Upper lobe of left lung (tissue), 4 donors: ENCODE data around the gene ZC3H4.

Experiments used
- EP300 ChIP-seq, 4 donors: sonication (generic); formaldehyde crosslinking; IDR thresholded peaks; one replicate each; pipeline ENCODE4 v1.5.1; 2017; ENCODE audit warnings: antibody characterized with exemption in 4 of 4, control low read depth in 2 of 4
- TF ChIP-seq, protein P1 (sequence below), 6 experiments: fragments of 450-650 bp in 4 of 6; fragments of 200-600 bp in 2 of 6; sonication (generic) in 2 of 6; IDR thresholded peaks; one replicate each; pipeline ENCODE4 v1.5.1; 2016 to 2019; ENCODE audit warnings: antibody characterized with exemption in 6 of 6

DNA sequence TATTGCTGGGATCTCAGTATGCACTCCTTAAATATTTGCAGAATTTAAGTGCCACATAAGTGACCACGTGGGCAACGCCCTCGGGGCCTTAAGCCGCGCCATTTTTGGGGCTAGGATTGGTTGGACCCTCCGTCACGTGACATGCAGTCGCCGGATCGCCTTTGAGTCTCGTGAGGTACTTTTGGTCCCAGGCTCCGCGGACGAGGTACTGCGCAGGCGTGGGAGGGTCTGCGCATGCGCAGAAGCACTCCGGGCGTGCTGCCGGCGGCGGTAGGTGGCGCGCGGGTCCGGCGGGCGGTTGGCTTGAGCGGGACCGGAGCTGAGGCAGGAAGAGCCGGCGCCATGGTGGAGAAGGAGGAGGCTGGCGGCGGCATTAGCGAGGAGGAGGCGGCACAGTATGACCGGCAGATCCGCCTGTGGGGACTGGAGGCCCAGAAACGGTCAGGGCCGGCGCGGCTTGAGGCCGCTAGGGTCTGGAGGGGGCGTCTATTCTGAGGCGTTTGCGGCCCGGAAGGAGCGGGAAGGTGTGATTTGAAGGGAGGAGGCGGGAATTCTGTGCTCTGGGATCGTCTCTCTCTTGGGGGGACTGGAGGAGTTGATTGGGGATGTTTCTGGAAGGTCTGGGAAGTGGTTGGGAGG is 17.1 kb upstream of the ZC3H4 start, which contains the start of gene SAE1:
- TF ChIP-seq, protein P1, sequence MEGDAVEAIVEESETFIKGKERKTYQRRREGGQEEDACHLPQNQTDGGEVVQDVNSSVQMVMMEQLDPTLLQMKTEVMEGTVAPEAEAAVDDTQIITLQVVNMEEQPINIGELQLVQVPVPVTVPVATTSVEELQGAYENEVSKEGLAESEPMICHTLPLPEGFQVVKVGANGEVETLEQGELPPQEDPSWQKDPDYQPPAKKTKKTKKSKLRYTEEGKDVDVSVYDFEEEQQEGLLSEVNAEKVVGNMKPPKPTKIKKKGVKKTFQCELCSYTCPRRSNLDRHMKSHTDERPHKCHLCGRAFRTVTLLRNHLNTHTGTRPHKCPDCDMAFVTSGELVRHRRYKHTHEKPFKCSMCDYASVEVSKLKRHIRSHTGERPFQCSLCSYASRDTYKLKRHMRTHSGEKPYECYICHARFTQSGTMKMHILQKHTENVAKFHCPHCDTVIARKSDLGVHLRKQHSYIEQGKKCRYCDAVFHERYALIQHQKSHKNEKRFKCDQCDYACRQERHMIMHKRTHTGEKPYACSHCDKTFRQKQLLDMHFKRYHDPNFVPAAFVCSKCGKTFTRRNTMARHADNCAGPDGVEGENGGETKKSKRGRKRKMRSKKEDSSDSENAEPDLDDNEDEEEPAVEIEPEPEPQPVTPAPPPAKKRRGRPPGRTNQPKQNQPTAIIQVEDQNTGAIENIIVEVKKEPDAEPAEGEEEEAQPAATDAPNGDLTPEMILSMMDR (IDR thresholded peaks at IDR 0.05), result peak in 5 of 6 experiments; percentile 40 to 89 (median 72)
- peak in 1 of 4 donors; percentile 28 for TF ChIP-seq EP300 (IDR thresholded peaks at IDR 0.05)
